ENCODE measurements around the gene NAA38. TPM values are rescaled to one million over a fixed set of nuclear protein-coding genes. Genes with fewer than 3 reads are reported as not detected.

The NAA38 gene
- total and polyA plus RNA-seq, 10 donors = 51.0 to 185 (median 65.6) TPM

GRCh38 chr17:7849130-7849750 lies 8.1 kb downstream of the NAA38 start:
- peaks cover 3 to 93% (median 84%) of the 10 kb centered on the region in 6 donors for H3K36me3 ChIP-seq
- H3K4me3 ChIP-seq = no peak overlapping the region
- peak; percentile 81 for DNase-seq
- TF ChIP-seq POLR2AphosphoS5 (IDR thresholded peaks at IDR 0.05) (peak; percentile 32 to 74 (median 46)), CTCF (IDR thresholded peaks at IDR 0.05 in 8 of 11, conservative IDR thresholded peaks at IDR 0.05 in 3 of 11) (no peak), POLR2A (IDR thresholded peaks at IDR 0.05) (no peak)
- H3K4me1 ChIP-seq = peaks cover 20 to 93% (median 37%) of the 10 kb centered on the region in 6 donors
- H3K9me3 ChIP-seq = no peaks in the 10 kb centered on the region
- 88 to 94% (median 88%) methylated on average over 30 to 35 of the region's 35 CpGs for WGBS, 5 donors
- peak overlapping the region in 1 of 8 donors; percentile 11 for H3K27ac ChIP-seq
- intact Hi-C loops (cut with DNase I; ENCODE audit: low total_unique reads) = no loop called here
- H3K27me3 ChIP-seq (replicated peaks in 1 of 7) = no peaks in the 10 kb centered on the region

GRCh38 chr17:7848739-7849129 lies 8.6 kb downstream of the NAA38 start:
- intact Hi-C loops (cut with DNase I; ENCODE audit: low total_unique reads) = no loop called here
- 93 to 95% (median 95%) methylated on average over 13 to 21 of the region's 21 CpGs for WGBS, 5 donors
- peaks cover 20 to 91% (median 35%) of the 10 kb centered on the region in 6 donors for H3K4me1 ChIP-seq
- no peaks in the 10 kb centered on the region for H3K27me3 ChIP-seq (replicated peaks in 1 of 7)
- no peak overlapping the region for H3K4me3 ChIP-seq
- peak overlapping the region in 1 of 8 donors; percentile 11 for H3K27ac ChIP-seq
- DNase-seq = no peak
- H3K36me3 ChIP-seq = peaks cover 3 to 88% (median 81%) of the 10 kb centered on the region in 6 donors
- TF ChIP-seq POLR2AphosphoS5 (IDR thresholded peaks at IDR 0.05) = no peak
- no peak for TF ChIP-seq POLR2A (IDR thresholded peaks at IDR 0.05)
- TF ChIP-seq CTCF (IDR thresholded peaks at IDR 0.05 in 8 of 11, conservative IDR thresholded peaks at IDR 0.05 in 3 of 11) = no peak
- H3K9me3 ChIP-seq = no peaks in the 10 kb centered on the region

- WGBS, 5 donors = 84 to 92% (median 88%) methylated on average over 16 to 20 of the region's 20 CpGs
- no peaks in the 10 kb centered on the region for H3K9me3 ChIP-seq
- no peak for DNase-seq
- intact Hi-C loops (cut with DNase I; ENCODE audit: low total_unique reads) = no loop called here
- TF ChIP-seq POLR2A (IDR thresholded peaks at IDR 0.05) (no peak), CTCF (IDR thresholded peaks at IDR 0.05 in 8 of 11, conservative IDR thresholded peaks at IDR 0.05 in 3 of 11) (no peak), POLR2AphosphoS5 (IDR thresholded peaks at IDR 0.05) (no peak)
- H3K4me3 ChIP-seq = no peak overlapping the region
- no peaks in the 10 kb centered on the region for H3K27me3 ChIP-seq (replicated peaks in 1 of 7)
- H3K27ac ChIP-seq = peak overlapping the region in 1 of 8 donors; percentile 11
- peaks cover 3 to 82% (median 75%) of the 10 kb centered on the region in 6 donors for H3K36me3 ChIP-seq
- peaks cover 20 to 89% (median 35%) of the 10 kb centered on the region in 6 donors for H3K4me1 ChIP-seq
These were observed 9.2 kb downstream of the NAA38 start for GRCh38 chr17:7848131-7848579.
